ENCODE measurements around the gene TIMM10B. TPM values are rescaled to one million over a fixed set of nuclear protein-coding genes. Genes with fewer than 3 reads are reported as not detected.

TIMM10B gene
- total RNA-seq, 1 donor from 2014 or later: 37.5 TPM

- TF ChIP-seq, protein P1, sequence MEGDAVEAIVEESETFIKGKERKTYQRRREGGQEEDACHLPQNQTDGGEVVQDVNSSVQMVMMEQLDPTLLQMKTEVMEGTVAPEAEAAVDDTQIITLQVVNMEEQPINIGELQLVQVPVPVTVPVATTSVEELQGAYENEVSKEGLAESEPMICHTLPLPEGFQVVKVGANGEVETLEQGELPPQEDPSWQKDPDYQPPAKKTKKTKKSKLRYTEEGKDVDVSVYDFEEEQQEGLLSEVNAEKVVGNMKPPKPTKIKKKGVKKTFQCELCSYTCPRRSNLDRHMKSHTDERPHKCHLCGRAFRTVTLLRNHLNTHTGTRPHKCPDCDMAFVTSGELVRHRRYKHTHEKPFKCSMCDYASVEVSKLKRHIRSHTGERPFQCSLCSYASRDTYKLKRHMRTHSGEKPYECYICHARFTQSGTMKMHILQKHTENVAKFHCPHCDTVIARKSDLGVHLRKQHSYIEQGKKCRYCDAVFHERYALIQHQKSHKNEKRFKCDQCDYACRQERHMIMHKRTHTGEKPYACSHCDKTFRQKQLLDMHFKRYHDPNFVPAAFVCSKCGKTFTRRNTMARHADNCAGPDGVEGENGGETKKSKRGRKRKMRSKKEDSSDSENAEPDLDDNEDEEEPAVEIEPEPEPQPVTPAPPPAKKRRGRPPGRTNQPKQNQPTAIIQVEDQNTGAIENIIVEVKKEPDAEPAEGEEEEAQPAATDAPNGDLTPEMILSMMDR (IDR thresholded peaks at IDR 0.05; ENCODE audit: unreplicated experiment): no peak
These were observed 29.1 kb upstream of the TIMM10B start for GRCh38 chr11:6452219-6452618.

GRCh38 chr11:6453152-6453551, 28.1 kb upstream of the TIMM10B start:
- Mint-ChIP-seq H3K4me1 (ENCODE audit: low read depth) (peaks cover 8% of the 10 kb centered on the region), H3K4me3 (ENCODE audit: low read depth) (no peak overlapping the region), H3K9me3 (ENCODE audit: low read depth) (no peaks in the 10 kb centered on the region), H3K27me3 (no peaks in the 10 kb centered on the region), H3K27ac (no peak overlapping the region), H3K36me3 (ENCODE audit: insufficient read depth) (peaks cover 5% of the 10 kb centered on the region)
- TF ChIP-seq, protein P1 (IDR thresholded peaks at IDR 0.05; ENCODE audit: unreplicated experiment): no peak
- no peak for DNase-seq (ENCODE audit: low spot score, unreplicated experiment)

More at GRCh38 chr11:6452219-6452618, 29.1 kb upstream of the TIMM10B start:
- H3K4me3 Mint-ChIP-seq (ENCODE audit: low read depth): no peak overlapping the region
- H3K9me3 Mint-ChIP-seq (ENCODE audit: low read depth): no peaks in the 10 kb centered on the region
- H3K27ac Mint-ChIP-seq: no peak overlapping the region
- no peak for DNase-seq (ENCODE audit: low spot score, unreplicated experiment)
- H3K36me3 Mint-ChIP-seq (ENCODE audit: insufficient read depth): peaks cover 5% of the 10 kb centered on the region
- peaks cover 6% of the 10 kb centered on the region for H3K4me1 Mint-ChIP-seq (ENCODE audit: low read depth)
- no peaks in the 10 kb centered on the region for H3K27me3 Mint-ChIP-seq

DNA sequence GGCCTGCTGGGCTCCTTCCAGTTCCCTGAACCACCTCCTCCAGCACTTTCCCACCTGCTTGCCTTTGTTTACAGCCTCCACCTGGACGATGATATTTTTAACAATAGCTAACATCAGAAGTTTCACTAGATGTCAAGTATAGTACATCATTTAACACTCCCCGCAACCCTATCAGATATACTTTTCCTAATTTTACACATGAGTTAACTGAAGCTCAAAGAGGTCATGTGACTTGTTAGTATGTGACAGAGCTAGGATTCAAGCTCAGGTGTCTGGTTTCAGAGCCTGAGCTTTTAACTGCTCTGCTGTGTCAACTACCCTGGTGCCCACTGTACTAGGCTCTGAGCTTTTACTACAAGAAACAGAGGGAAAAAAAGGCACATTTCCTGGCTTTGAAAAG, 26.2 kb upstream of the TIMM10B start:
- Mint-ChIP-seq H3K4me3 (ENCODE audit: low read depth) (no peak overlapping the region), H3K4me1 (ENCODE audit: low read depth) (peaks cover 18% of the 10 kb centered on the region), H3K36me3 (ENCODE audit: insufficient read depth) (peaks cover 8% of the 10 kb centered on the region), H3K9me3 (ENCODE audit: low read depth) (no peaks in the 10 kb centered on the region), H3K27me3 (no peaks in the 10 kb centered on the region), H3K27ac (no peak overlapping the region)
- DNase-seq (ENCODE audit: low spot score, unreplicated experiment): no peak
- TF ChIP-seq, protein P1 (IDR thresholded peaks at IDR 0.05; ENCODE audit: unreplicated experiment): no peak

DNA sequence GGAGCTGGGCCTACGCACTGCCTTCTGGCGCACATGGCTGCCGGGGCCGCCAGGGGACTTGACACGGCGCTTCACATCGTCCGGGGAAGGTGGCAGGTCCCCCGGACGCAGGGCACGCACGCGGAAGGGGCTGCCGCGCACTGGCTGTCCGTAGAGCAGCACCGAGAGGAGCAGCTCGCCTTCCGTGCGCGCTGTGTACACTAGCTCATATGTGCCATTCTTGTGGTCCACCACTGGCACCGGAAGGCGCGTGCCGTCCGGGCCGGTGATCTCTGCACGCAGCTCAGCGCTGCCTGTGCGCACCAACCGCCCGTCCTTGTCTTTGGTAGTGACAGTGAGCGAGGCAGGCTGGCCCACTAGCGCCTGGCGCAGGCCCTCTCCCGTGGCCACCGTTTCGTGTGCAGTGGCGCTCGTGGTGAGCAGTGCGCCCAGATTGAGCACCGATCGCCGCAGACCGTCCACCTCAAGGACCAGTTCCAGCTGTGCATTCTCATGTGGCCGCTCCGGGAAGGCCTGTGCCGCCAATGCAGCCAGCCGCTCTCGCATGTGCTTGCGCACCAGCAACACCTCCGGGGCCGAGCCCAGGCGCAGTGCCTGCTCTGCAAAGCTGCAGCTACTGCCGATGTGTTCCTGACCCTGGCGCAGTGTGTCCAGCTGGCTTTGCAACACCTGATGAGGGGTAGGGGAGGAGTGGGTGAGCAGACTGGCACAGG, 24.8 kb upstream of the TIMM10B start:
- Mint-ChIP-seq H3K27ac (no peak overlapping the region), H3K36me3 (ENCODE audit: insufficient read depth) (peaks cover 8% of the 10 kb centered on the region), H3K27me3 (no peaks in the 10 kb centered on the region), H3K9me3 (ENCODE audit: low read depth) (no peaks in the 10 kb centered on the region), H3K4me3 (ENCODE audit: low read depth) (no peak overlapping the region), H3K4me1 (ENCODE audit: low read depth) (peaks cover 18% of the 10 kb centered on the region)
- DNase-seq (ENCODE audit: low spot score, unreplicated experiment): no peak
- TF ChIP-seq, protein P1 (IDR thresholded peaks at IDR 0.05; ENCODE audit: unreplicated experiment): no peak

- Mint-ChIP-seq H3K4me1 (ENCODE audit: low read depth) (peaks cover 18% of the 10 kb centered on the region), H3K36me3 (ENCODE audit: insufficient read depth) (peaks cover 8% of the 10 kb centered on the region), H3K27me3 (no peaks in the 10 kb centered on the region), H3K4me3 (ENCODE audit: low read depth) (no peak overlapping the region), H3K27ac (peak overlapping the region; percentile 90), H3K9me3 (ENCODE audit: low read depth) (no peaks in the 10 kb centered on the region)
- no peak for DNase-seq (ENCODE audit: low spot score, unreplicated experiment)
- TF ChIP-seq, protein P1 (IDR thresholded peaks at IDR 0.05; ENCODE audit: unreplicated experiment): no peak
These were observed 23.6 kb upstream of the TIMM10B start for GRCh38 chr11:6457581-6458320.

Data from progenitor cell of endocrine pancreas (in vitro differentiated cells).